HG03460 (cell line): ENCODE data around the gene CC2D2A.
"Not testable (repeated sequence)": the region's sequence is repeated elsewhere in the genome, so short reads cannot be mapped to it uniquely, and the experiment has no call there.

Experiments used
- ATAC-seq: cut with Tn5 transposase; IDR thresholded peaks from one replicate; pipeline ENCODE4 v1.9.1; 2021; ENCODE audit not compliant: unreplicated experiment

The CC2D2A gene

GRCh38 chr4:15513545-15513944 is 43.9 kb downstream of the CC2D2A start:
- ATAC-seq, result no peak

DNA sequence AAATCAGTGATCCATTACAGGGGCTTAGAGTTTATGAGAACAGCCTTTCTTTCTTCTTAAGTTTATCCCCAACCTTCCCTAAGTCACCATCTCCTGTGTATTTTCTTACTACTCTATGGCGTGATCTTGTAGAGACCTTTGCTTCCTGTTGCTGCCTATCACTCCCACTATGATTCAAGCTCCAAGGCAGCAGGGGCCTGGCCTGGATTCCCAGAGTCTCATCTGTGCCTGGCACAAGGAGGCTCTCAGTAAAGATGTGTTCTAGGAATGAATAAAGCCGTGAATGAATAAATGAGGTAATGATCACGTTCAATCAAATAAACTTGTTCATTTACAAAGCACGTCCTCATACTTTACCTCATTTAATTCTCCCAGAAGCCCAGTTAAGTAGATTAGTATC is 45.4 kb downstream of the CC2D2A start:
- no peak for ATAC-seq

DNA sequence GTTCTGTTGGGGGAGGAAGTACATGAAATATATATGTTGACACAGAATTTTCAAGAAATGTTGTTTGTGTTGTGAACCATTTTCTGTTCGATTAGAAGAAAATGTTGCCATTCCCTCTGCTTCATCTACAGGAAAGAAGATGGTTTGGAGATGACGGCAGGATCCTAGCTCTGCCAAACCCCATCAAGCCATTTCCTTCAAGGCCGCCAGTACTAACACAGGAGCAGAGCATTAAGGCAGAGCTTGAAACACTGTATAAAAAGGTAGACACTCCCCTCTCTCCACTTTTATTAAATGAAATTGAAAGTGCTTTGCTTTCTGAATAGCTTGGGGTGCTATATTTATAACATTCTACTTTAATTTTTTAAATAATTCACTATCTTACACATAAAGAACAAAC is 46.8 kb downstream of the CC2D2A start:
- ATAC-seq, result no peak

DNA sequence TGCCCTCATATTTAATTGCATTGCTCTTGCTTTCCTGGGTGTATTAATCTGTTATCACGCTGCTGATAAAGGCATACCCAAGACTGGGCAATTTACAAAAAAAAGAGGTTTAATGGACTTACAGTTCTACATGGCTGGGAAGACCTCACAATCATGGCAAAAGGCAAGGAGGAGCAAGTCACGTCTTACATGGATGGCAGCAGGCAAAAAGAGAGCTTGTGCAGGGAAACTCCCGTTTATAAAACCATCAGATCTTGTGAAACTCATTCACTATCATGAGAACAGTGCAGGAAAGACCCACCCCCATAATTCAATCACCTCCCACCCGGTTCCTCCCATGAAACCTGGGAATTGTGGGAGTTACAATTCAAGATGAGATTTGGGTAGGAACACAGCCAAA is 48.0 kb downstream of the CC2D2A start:
- ATAC-seq, result not testable (repeated sequence)

DNA sequence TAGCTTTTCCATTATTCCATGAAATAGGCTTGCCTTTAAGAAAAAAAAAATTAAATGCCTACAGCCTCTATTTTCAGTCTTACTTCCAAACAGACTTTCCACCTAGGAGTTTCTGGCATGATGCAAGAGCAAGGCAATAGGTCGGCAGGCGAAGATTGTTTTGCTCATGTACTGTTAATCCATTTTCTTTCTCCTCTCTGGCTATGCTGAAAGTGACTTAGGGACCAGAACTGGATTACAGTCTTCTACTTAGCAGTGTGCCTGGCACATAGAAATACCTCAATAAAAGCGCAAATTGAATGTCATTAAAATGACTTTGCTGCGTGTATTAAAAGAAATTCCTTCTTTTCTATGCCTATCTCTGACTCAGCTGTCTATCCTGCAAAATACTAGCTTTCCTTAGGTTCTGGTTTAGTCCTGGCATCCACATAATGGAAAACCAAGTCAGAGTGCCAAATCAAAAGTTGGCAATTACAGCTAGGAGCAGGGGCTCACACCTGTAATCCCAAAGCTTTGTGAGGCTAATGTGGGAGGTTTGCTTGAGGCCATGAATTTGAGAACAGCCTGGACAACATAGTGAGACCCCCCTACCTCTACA is 51.9 kb downstream of the CC2D2A start:
- no peak for ATAC-seq

DNA sequence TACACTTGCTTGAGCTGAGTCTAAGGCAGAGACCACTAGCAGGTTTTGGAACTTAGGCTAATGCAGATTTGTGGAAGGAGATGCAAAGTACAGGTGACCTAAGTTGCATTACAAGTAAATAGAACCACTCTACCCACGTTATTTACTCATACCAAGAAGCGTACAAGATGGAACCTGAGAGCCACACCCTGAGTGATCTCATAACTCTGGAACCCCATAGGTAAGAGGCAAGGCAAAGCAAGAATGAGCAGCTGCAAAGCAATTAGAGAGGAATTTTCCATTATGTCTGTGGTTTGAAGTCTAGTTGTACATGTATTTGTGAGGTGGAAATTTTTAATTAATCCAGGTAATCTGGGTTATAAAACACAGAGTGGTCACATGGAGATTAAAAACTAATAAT is 55.4 kb downstream of the CC2D2A start:
- ATAC-seq, result no peak

DNA sequence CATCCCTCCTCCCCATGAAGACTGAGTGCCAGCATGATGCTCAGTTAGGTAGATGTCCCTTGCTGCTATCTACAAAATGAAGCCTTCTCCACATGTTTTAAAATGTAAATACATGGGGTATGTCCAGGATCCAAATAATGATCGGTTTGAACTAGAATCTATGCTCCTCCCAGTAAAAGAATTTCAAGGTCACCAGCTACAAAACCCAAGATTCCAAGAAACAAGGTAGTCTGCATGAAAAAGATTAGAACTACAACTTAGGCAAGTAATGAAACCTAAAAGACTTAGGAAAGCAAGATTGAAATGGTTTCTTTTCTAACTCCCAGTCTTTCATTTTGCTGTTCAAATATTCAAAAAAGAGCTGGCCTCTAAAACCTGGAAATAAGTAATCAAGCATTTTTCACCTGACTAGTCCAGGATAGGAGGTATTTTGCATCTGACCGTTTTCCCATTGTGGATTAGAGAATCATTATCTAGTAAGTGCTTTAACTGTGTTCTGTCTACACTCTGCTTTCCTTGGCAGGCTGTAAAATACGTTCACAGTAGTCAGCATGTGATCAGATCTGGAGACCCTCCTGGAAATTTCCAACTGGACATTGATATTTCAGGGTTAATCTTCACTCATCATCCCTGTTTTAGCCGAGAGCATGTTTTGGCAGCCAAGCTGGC is 57.4 kb downstream of the CC2D2A start:
- ATAC-seq, result no peak

DNA sequence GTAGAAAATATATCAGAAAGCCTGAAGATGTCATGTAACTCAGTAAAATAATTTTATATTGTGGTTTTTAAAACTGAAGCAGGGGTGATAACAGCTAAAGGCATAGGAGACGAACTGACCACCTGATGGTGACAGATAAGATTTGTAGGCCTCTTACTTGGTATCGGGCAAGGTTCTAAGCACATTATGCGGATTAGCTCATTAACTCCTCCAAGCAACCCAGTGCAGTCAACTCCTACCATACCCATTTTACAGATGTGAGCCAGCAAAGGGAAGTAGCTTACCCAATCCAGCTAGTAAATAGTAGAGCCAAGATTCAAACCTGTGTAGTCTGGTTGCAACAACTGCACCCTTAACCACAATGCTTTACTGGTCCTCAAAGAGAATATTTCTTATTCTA is 62.1 kb downstream of the CC2D2A start:
- ATAC-seq, result no peak

GRCh38 chr4:15533817-15534216 is 64.1 kb downstream of the CC2D2A start:
- ATAC-seq, result no peak

- no peak for ATAC-seq
These were observed 65.9 kb downstream of the CC2D2A start for GRCh38 chr4:15535599-15535998.

- no peak for ATAC-seq
These were observed 67.1 kb downstream of the CC2D2A start for GRCh38 chr4:15536552-15537499.

DNA sequence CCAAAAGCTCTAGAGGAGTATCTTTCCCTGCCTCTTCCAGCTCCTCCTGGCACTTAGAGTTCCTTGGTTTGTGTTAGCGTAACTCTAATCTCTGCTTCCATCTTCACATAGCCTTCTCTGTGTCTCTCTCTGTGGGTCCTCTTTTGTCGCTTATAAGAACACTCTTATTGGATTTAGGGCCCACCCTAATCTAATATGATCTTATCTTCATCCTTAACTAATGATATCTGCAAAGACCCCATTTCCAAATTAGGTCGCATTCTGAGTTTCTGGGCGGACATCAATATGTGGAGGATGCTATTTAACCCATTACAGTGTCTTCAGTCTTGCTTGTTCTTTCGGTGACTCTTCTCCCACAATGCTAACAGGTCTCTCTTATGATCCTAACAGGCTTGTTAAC is 72.3 kb downstream of the CC2D2A start:
- no peak for ATAC-seq

GRCh38 chr4:15542760-15543159 is 73.1 kb downstream of the CC2D2A start:
- no peak for ATAC-seq

DNA sequence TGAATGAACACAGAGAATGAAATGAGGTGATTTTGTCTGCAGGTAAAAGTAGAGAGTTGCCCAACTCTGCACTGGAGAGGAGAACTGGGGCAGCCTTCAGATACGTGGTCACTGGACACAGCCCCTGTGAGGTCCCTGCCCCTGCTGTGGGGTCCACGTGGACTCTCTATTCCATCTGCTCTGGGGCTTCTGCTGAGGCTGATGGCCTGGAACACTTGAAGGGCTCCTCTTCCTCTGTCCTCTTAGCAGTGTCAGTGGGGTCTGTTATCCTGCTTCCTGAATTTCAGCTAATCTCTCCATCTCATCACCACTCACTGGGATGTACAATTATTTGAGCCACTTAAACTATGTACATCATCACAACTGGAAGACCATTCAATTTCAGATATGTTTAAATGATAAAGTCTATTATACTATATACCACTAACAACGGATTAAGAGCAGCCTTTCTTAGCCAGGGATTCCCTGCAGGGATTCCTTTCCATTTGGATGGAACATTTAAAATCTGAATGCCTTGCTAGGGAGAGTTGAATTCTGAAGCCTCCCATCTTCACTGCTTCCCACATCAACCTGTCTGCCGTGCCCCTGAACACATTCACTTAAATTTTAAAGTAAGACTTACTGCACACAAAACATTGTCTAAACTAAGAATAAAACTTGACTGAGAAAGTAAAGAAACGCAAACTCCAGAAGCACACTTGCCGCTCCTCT is 74.0 kb downstream of the CC2D2A start:
- no peak for ATAC-seq

GRCh38 chr4:15544248-15544729 is 74.6 kb downstream of the CC2D2A start:
- no peak for ATAC-seq

GRCh38 chr4:15545371-15545770 is 75.7 kb downstream of the CC2D2A start:
- ATAC-seq, result no peak

DNA sequence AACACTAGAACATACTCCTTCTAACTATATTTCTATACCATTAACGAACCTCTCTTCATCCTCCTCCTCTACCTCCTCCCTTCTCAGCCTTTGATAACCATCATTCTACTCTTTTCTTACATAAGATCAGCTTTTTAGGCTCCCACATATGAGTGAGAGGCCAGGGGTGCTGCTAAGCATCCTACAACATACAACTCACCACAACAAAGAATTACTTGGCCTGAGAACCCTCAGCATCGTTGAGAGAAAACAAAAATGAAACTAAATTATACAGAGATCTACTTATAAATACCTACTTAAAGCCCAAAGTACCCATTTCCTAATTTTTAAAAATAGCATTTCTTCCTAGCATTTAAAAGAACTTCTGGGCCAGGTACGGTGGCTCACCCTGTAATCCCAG is 77.7 kb downstream of the CC2D2A start:
- no peak for ATAC-seq

GRCh38 chr4:15550491-15550890 is 80.8 kb downstream of the CC2D2A start:
- no peak for ATAC-seq

- ATAC-seq, result no peak
These were observed 82.2 kb downstream of the CC2D2A start for GRCh38 chr4:15551740-15552446.

- no peak for ATAC-seq
These were observed 83.1 kb downstream of the CC2D2A start for GRCh38 chr4:15552557-15553362.
